GM18502 (cell line): ENCODE data around the gene UBAP1.
"Not testable (repeated sequence)": the region's sequence is repeated elsewhere in the genome, so short reads cannot be mapped to it uniquely, and the experiment has no call there.

Experiments
- ATAC-seq: cut with Tn5 transposase; IDR thresholded peaks from one replicate; pipeline ENCODE4 v1.9.1; 2021; ENCODE audit warnings: mild to moderate bottlenecking; ENCODE audit not compliant: unreplicated experiment, poor library complexity

Gene UBAP1

DNA sequence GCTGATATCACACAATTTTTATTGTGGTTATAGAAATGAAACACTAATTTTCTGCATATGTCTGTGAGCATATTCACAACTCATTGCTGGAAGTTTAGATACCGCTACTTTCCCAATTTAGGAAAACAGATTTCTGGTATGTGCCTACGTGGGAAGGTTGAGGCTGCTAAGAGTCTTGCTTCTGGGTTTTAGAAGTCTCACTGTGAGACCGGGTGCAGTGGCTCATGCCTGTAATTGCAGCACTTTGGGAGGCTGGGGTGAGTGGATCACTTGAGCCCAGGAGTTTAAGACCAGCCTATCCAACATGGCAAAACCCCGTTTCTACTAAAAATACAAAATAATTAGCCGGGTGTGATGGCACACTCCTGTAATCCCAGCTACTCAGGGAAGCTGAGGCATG lies 39.6 kb downstream of the UBAP1 start:
- no peak for ATAC-seq

DNA sequence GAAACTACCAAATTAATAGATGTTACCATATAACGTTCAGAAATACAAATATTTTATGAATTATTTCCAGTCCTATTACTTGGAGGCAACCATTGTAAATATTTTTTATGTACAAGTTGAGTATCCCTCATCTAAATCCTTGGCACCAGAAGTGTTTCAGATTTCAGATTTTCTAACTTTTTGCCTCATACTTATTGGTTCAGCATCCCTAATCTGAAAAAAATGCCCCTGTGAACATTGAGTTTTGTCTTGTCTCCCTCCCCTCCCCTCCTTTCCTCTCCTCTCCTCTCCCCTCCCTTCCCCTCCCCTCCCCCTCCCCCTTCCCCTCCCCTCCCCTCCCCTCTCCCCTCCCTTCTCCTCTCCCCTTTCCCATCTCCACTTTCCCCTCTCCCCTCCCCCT lies 40.6 kb downstream of the UBAP1 start:
- ATAC-seq: no peak

GRCh38 chr9:34220218-34220617 lies 41.4 kb downstream of the UBAP1 start:
- no peak for ATAC-seq

DNA sequence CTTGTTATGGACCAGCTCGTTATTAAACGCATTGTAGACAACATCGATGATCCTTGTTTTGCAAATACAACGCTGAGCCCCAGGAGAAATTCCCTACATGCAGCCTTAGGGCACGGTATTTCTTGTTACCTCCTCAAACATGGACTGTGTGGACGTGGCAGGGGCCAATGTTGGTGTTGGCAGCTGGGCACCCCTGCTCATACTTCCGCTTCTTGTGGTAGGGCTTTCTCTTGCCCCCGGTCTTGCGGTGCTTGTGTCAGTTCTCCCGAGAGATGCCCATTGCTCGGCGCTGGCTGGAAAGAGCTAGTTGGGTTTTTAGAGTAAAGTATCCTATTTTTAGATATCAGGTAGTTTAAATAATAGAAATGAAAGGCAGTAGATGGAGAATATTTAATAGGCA lies 45.5 kb downstream of the UBAP1 start:
- ATAC-seq: no peak

DNA sequence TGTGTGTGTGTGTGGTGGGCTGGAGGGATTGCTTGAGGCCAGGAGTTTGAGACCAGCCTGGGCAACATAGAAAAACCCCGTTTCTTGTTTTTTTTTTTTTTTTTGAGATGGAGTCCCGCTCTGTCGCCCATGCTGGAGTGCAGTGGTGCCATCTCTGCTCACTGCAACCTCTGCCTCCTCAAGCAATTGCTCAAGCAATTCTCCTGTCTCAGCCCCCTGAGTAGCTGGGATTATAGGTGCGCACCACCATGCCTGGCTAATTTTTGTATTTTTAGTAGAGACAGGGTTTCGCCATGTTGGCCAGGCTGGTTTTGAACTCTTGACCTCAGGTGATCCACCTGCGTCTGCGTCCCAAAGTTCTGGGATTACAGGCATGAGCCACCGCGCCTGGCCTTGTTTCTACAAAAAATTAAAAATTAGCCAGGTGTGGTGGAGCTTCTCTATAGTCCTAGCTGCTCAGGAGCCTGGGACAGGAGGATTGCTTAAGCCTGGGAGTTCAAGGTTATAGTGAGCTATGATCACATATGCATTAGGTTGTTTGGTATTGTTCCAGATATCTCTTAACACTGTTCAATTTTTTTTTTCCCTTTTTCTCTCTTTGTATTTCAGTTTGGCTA lies 47.4 kb downstream of the UBAP1 start:
- not testable (repeated sequence) for ATAC-seq

DNA sequence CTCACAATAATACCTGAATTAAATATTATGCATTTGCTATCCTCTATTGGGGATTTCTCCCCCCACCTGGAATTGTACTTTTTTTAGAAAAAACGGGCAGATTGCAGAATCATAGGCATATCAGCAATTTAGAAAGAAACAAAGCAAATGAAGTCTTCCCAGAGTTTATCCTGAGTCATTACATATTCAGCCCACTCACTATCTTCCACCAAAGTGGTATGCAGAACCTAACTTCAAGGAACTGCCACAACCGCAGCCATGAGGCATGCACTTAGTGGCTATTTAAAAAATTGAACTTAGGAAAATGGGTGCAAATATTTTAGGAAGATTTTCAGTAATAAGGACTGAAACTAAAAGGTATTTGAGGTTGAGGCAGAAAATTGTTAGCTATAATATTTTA lies 48.6 kb downstream of the UBAP1 start:
- ATAC-seq: no peak

DNA sequence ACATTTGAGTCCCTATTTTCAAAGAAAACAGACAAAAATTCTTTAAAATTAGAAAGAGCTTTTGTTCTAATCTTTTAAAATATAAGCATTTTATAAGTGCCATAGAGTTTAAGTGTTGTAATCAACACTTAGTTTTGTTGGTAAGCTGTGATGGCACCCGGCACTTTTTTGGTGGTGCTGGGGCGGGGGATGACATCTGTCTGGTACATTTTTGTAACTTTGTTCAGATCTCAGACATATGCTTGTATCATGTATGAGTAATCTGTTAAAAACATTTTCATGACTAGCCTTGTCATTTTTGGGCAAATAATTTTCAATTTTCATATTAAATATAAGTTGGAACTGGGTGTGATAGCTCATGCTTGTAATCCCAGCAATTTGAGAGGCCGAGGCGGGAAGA lies 51.7 kb downstream of the UBAP1 start:
- no peak for ATAC-seq

DNA sequence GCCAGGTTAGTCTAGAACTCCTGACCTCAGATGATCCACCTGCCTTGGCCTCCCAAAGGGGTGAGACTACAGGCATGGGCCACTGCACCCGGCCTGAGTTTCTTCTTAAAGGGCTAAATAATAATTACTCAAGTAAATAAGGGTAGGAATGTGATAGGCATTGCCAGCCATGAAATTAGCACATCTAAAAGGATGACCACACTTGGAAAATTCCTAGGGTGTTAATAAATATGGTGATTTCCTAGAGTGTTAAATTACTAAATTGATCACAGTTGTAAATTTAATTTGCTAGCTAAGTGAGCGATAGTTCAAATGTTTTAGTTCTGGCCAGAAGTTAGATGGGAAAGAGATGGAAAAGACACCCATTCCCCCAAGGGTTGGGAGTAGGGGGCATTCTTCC lies 53.4 kb downstream of the UBAP1 start:
- no peak for ATAC-seq

DNA sequence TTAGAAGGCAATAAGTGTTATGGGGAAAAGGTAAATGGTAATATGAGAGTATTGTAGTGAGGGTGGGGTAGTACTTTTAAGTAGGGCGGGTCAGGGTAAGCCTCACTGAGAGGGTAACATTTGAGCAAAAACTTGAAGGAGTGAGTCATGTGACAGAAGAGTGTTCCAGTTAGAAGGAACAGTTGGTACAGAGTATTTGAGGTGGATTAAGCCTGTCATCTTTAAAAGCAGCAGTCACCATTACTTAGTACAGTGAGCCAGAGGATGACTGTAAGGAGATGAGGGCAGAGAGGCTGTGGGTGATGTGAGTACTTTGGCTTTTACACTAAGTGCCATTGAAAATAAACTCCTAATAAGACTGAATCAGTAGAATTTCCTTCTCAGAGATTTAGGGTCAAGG lies 54.8 kb downstream of the UBAP1 start:
- no peak for ATAC-seq

- ATAC-seq: no peak
These were observed 59.0 kb downstream of the UBAP1 start for GRCh38 chr9:34237836-34238235.

- no peak for ATAC-seq
These were observed 61.2 kb downstream of the UBAP1 start for GRCh38 chr9:34240006-34240405.

GRCh38 chr9:34242830-34243229 lies 64.0 kb downstream of the UBAP1 start:
- no peak for ATAC-seq

DNA sequence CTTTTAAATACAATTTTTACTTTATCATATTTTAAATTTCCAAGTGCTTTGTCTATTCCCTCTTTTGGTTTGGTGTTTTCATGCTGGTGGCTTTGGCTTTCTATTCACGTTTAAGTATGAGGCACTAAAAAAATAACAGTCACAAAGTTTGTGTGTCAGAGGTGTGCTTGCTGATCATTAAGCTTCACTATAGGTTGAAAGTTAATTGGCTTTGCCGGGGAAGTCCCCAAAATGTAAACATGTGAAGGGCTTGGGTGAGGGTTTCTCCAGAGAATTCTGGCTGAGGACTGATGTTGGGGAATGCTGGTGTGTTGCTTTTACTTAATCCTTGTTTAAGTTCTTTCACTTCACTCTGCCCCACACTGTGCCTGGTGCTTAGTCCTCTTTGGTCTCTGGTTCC lies 66.4 kb downstream of the UBAP1 start:
- not testable (repeated sequence) for ATAC-seq

DNA sequence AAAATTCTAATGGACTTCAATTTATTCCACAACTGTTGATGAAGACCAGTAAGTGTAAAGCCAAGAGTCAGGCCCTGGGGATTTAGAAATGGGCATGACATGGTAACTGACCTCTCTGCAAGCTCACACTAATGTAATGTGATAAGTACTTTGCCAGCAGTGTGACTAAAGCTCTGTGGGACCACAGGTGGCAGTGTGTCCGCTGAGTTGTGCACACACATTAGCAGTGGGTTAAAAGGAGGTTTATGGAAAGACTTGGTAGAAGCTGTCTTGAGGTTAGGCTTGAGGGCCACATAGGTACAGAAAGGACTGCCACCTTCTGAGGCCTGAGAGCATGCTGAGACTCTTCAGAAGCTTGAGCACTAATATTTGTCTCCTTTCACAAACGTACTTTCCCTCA lies 67.6 kb downstream of the UBAP1 start:
- ATAC-seq: no peak

GRCh38 chr9:34247782-34248181 lies 68.9 kb downstream of the UBAP1 start:
- ATAC-seq: not testable (repeated sequence)

- no peak for ATAC-seq
These were observed 70.4 kb downstream of the UBAP1 start for GRCh38 chr9:34249274-34249673.

GRCh38 chr9:34250721-34251120 lies 71.9 kb downstream of the UBAP1 start:
- no peak for ATAC-seq

DNA sequence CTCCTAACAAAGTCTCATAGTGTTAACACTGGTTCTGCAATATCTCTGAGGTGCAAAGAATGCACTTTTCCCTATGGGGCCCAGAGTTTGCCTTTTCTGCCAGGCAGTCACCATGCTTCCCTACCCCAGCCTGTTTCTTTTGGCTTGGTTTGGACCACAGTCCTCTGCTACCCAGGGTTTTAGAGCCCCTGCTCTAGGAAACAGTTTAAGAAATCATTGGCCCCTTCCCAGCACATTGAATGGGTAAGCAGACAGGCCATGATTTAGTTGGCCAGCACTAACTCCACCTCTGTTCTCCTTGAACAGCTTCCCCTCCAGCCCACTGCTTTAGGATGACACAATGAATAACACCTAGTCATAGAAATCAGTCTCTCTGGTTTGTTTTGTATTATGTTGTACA lies 73.2 kb downstream of the UBAP1 start:
- no peak for ATAC-seq

- ATAC-seq: peak; percentile 63
These were observed 74.0 kb downstream of the UBAP1 start for GRCh38 chr9:34252670-34253459.

- no peak for ATAC-seq
These were observed 74.6 kb downstream of the UBAP1 start for GRCh38 chr9:34253460-34253837.

DNA sequence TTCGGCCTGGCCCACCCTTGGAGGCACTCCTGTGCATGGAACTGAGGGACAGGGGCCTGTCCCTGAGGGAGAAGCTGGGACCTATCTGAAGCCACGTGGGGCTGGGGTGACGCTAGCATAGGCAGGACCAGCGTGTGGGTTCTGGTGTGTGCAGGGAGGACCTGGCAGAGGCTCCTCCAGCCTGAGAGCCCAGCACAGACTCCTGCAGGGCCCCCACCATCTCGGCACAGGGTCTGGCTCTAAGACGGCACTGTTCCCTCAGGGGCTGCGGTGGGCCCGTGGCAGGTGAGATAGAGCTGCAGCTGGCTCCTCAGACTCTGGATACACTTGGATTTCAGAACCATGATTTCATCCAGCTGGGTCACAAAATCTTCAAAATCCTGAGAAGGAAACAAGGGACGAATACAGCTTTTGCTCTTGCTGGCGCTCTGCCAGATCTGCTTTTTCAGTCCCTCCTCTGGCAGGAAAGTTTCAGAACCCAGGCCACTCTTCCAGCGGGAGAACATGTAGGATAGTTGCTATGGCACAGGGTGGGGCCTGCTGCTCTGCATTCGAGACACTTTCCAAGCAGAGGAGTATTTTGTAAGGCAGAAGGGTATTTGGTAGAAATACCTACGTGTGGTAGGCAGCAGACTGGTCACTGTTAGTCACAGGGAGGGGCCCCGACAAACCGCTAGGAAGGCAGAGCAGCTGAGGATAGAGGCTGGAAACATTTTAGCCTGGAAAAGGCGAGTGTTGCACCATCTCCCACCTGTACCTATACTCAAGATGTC lies 75.5 kb downstream of the UBAP1 start:
- no peak for ATAC-seq
